ENCODE results near the gene GALNT9.
"Not testable (repeated sequence)": the region's sequence is repeated elsewhere in the genome, so short reads cannot be mapped to it uniquely, and the experiment has no call there.

Gene GALNT9

GRCh38 chr12:132154941-132155770, 174.2 kb downstream of the GALNT9 start:
- peak in 2 of 5 experiments; percentile 9 to 53 for DNase-seq

GRCh38 chr12:132154341-132154761, 175.0 kb downstream of the GALNT9 start:
- no peak for DNase-seq

- peak; percentile 44 to 80 (median 58) for DNase-seq
Measured at GRCh38 chr12:132153501-132154340, 175.7 kb downstream of the GALNT9 start.

- DNase-seq, result peak in 1 of 5 experiments; percentile 3
Measured at GRCh38 chr12:132152953-132153352, 176.4 kb downstream of the GALNT9 start.

- peak in 2 of 5 experiments; percentile 2 to 5 for DNase-seq
Measured at GRCh38 chr12:132152411-132152821, 177.0 kb downstream of the GALNT9 start.

- DNase-seq, result peak in 2 of 5 experiments; percentile 3 to 7
Measured at GRCh38 chr12:132151766-132152410, 177.5 kb downstream of the GALNT9 start.

- DNase-seq, result peak in 2 of 5 experiments; percentile 2 to 6
Measured at GRCh38 chr12:132151145-132151765, 178.1 kb downstream of the GALNT9 start.

GRCh38 chr12:132150780-132151144, 178.6 kb downstream of the GALNT9 start:
- peak in 1 of 5 experiments; percentile 3 for DNase-seq

- DNase-seq, result not testable (repeated sequence)
Measured at GRCh38 chr12:132149526-132149925, 179.9 kb downstream of the GALNT9 start.

- DNase-seq, result no peak
Measured at GRCh38 chr12:132148368-132149045, 180.9 kb downstream of the GALNT9 start.

GRCh38 chr12:132147423-132148367, 181.7 kb downstream of the GALNT9 start:
- DNase-seq, result no peak

- no peak for DNase-seq
Measured at GRCh38 chr12:132146772-132147422, 182.5 kb downstream of the GALNT9 start.
